GM18526 (cell line): Measurements from ENCODE around the gene CACNB4.

Experiments used
- POLR2A ChIP-seq: IDR thresholded peaks from 3 replicates; pipeline ENCODE4 v1.6.1; 2011; ENCODE audit not compliant: insufficient read length; ENCODE audit errors: extremely low read depth

The CACNB4 gene

GRCh38 chr2:152095146-152095545 is 3.7 kb downstream of the CACNB4 start:
- TF ChIP-seq POLR2A = no peak

DNA sequence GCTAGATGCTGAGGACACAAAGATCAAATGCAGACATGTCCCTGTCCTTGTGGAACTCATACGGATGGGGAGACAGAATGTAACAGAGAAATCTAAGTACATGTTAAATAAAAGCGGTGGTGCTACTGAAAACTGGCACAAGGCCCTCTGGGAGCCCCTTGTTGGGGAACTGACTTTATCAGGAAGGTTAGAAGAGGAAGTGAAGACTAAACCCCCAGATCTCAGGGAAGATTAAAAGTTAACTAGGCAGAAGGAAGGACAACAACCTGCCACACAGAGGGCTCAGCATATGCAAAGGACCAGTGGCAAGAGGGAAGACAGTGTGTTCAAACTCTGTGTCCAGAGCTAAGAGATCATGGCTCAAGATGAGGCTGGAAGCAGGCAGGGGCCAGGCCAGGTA is 4.8 kb downstream of the CACNB4 start:
- no peak for TF ChIP-seq POLR2A

DNA sequence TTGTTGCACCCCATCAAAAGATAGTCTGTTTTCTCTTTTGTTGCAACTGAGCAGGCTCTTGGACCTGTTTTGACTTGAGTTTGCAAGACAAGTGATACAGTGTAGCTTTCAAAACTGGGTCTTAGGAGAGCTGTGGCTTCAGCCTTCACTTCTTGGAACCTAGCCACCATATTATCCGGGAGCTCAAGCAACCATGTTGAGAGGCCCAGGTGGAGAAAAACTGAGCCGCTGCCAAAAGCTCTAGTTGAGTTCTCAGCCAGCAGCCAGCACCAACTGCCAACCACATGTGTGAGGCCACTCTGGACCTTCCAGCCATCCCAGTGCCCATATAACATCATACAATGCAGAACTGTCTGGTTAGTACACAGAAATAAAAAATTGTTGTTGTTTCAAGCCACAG is 5.4 kb downstream of the CACNB4 start:
- no peak for TF ChIP-seq POLR2A

- TF ChIP-seq POLR2A = no peak
Measured at GRCh38 chr2:152092095-152092494, 6.7 kb downstream of the CACNB4 start.

- no peak for TF ChIP-seq POLR2A
Measured at GRCh38 chr2:152089238-152089637, 9.6 kb downstream of the CACNB4 start.

- TF ChIP-seq POLR2A = no peak
Measured at GRCh38 chr2:152088006-152088405, 10.8 kb downstream of the CACNB4 start.

DNA sequence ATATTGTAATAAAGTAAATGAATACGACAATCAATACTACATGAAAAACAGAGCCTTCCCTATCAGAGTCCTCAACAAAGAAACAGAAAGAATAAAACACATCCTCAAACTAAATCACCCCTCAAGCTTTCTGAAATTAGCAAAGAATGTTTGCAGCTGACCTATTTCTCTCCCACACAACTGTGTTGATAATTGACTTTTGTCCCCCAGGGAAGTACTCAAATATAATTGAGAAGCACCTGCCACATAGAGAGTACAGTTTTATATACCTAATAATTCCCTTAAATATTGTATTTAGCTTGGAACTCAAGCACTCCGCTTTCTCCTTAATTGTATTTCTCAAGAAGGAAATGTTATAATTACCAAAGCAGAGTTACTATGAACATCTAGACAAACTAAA is 12.6 kb downstream of the CACNB4 start:
- TF ChIP-seq POLR2A = no peak

DNA sequence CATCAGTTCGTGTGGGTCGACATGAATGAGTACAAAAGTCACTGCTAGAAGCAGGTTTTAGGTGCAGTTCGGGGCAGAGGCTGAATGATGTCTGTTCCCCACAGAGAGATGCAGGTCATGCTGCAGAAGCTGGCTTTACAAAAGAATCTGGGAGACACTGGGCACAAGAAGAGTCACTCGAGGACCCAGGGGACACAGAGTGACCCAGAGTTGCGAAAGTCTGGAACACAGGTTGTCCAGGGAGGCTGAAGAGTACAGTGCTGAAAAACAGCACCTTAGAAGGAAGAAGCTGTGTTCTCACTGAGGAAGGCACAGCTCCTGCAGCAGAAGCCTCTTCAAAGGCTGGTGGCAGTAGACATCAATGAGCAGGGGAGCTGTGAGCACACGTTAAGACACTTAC is 14.8 kb downstream of the CACNB4 start:
- no peak for TF ChIP-seq POLR2A

- no peak for TF ChIP-seq POLR2A
Measured at GRCh38 chr2:152083202-152083875, 15.5 kb downstream of the CACNB4 start.

DNA sequence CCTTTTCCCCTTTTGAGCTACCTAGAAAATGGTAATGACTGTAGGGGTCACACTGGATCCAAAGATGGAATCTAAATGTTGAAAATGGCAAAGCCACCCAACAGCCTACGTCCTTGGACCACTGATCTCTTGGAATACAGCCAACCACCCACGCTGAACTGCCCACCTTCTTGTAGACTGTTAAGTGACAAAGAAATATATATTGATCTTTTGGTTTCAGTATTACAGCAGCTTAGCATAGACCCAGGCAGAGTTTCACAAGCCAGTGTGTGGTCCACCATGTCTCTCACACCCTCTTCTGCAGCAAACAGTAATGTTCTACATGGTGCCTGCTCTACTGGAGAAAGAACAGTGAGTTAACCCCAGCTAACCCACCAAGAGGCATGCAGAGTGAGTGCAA is 20.2 kb downstream of the CACNB4 start:
- no peak for TF ChIP-seq POLR2A

GRCh38 chr2:152078023-152078422 is 20.8 kb downstream of the CACNB4 start:
- TF ChIP-seq POLR2A = no peak

- TF ChIP-seq POLR2A = no peak
Measured at GRCh38 chr2:152075461-152076050, 23.3 kb downstream of the CACNB4 start.

DNA sequence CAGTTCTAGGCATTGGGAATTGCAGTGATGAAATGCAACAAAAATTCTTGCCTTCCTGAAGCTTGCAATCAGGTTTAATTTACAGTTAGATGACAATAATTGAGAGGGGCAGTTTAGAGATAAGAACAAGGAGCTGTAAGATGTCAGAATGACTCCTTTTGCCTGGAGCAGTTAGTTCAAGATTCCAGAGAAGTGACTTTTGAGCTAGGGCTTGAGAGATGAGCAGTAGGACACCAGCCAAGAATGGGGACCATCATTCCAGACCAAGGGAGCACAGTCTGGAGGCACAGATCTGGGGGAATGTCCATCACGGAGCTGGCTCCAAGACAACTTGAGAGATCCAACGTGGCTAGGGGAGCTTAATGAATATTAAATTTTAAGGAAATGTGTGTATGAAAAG is 26.8 kb downstream of the CACNB4 start:
- TF ChIP-seq POLR2A = no peak

GRCh38 chr2:152071518-152071917 is 27.3 kb downstream of the CACNB4 start:
- no peak for TF ChIP-seq POLR2A

GRCh38 chr2:152071092-152071491 is 27.8 kb downstream of the CACNB4 start:
- TF ChIP-seq POLR2A = no peak

DNA sequence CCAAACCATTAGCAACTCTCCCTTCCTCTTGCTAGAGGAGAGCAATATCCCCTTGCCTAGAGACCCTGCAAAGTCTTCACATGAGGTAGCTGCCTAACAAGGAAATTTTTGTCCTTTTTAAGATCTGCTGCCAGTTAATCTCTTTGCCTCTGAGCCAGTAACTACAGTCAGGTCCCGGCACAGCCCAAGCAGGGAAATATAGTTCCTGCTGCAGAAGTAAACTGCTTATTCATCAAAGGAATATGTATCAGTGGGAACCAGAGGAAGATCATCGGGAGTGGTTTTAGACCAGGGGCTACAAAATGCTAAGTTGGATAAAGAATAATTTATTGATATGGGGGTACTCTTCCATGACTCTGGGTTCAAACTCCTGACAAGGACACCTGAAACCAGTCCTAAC is 30.6 kb downstream of the CACNB4 start:
- TF ChIP-seq POLR2A = no peak

GRCh38 chr2:152067823-152068222 is 31.0 kb downstream of the CACNB4 start:
- TF ChIP-seq POLR2A = no peak
